HG03457 (cell line): ENCODE results near the gene ZNF681.
"Not testable (repeated sequence)": the region's sequence is repeated elsewhere in the genome, so short reads cannot be mapped to it uniquely, and the experiment has no call there.

Experiments used
- ATAC-seq: cut with Tn5 transposase; IDR thresholded peaks from one replicate; pipeline ENCODE4 v1.9.1; 2021; ENCODE audit warnings: moderate number of reproducible peaks; ENCODE audit not compliant: unreplicated experiment

Gene ZNF681

GRCh38 chr19:23758187-23759074 lies at the start of gene ZNF681:
ZNF681 (minus strand) TSS chr19:23758891; CDS start chr19:23758749, 142 bp downstream.
- ATAC-seq = peak; percentile 71

- no peak for ATAC-seq
Measured at GRCh38 chr19:23804676-23805075, 46.0 kb upstream of the ZNF681 start.

- ATAC-seq = no peak
Measured at GRCh38 chr19:23802290-23802689, 43.6 kb upstream of the ZNF681 start.

GRCh38 chr19:23801803-23802202 lies 43.1 kb upstream of the ZNF681 start:
- no peak for ATAC-seq

- ATAC-seq = no peak
Measured at GRCh38 chr19:23800868-23801267, 42.2 kb upstream of the ZNF681 start.

- ATAC-seq = no peak
Measured at GRCh38 chr19:23800271-23800670, 41.6 kb upstream of the ZNF681 start.

- no peak for ATAC-seq
Measured at GRCh38 chr19:23799321-23799720, 40.6 kb upstream of the ZNF681 start.

- ATAC-seq = no peak
Measured at GRCh38 chr19:23795462-23795861, 36.8 kb upstream of the ZNF681 start.

- ATAC-seq = no peak
Measured at GRCh38 chr19:23792784-23793183, 34.1 kb upstream of the ZNF681 start.

GRCh38 chr19:23790641-23791488 lies 32.2 kb upstream of the ZNF681 start:
- ATAC-seq = no peak

- no peak for ATAC-seq
Measured at GRCh38 chr19:23789246-23789645, 30.6 kb upstream of the ZNF681 start.

GRCh38 chr19:23788411-23788810 lies 29.7 kb upstream of the ZNF681 start:
- no peak for ATAC-seq

- ATAC-seq = no peak
Measured at GRCh38 chr19:23787106-23787505, 28.4 kb upstream of the ZNF681 start.

- ATAC-seq = no peak
Measured at GRCh38 chr19:23785982-23786381, 27.3 kb upstream of the ZNF681 start.

- no peak for ATAC-seq
Measured at GRCh38 chr19:23784274-23784673, 25.6 kb upstream of the ZNF681 start.

- ATAC-seq = no peak
Measured at GRCh38 chr19:23783636-23784035, 24.9 kb upstream of the ZNF681 start.

GRCh38 chr19:23779645-23780044 lies 21.0 kb upstream of the ZNF681 start:
- ATAC-seq = no peak

GRCh38 chr19:23778566-23778965 lies 19.9 kb upstream of the ZNF681 start:
- no peak for ATAC-seq

GRCh38 chr19:23778036-23778435 lies 19.3 kb upstream of the ZNF681 start:
- ATAC-seq = not testable (repeated sequence)

GRCh38 chr19:23777216-23777615 lies 18.5 kb upstream of the ZNF681 start:
- ATAC-seq = no peak

- ATAC-seq = no peak
Measured at GRCh38 chr19:23776507-23777205, 18.0 kb upstream of the ZNF681 start.
